DOHH2 (cell line): Measurements from ENCODE around the gene USP13.

ENCODE experiments used
- H3F3A ChIP-seq: fragments of 200-600 bp; sonication (generic), shearing (Covaris generic); 2 replicates; pipeline ENCODE4 v1.6.0; 2016; ENCODE audit warnings: antibody characterized with exemption, mild to moderate bottlenecking; ENCODE audit not compliant: control insufficient read depth, insufficient read depth
- H3K27ac ChIP-seq: fragments of 200-600 bp; sonication (generic); 2 replicates; pipeline ENCODE4 v1.5.1; 2014; ENCODE audit warnings: low read depth, mild to moderate bottlenecking, low read length, moderate library complexity
- H3K27me3 ChIP-seq: fragments of 200-600 bp; sonication (generic); 2 replicates; pipeline ENCODE4 v1.6.1; 2014; ENCODE audit warnings: mild to moderate bottlenecking, low read length, mixed read lengths; ENCODE audit not compliant: control insufficient read depth
- H3K36me3 ChIP-seq: fragments of 200-600 bp; sonication (generic); 2 replicates; pipeline ENCODE4 v1.6.1; 2014; ENCODE audit warnings: mild to moderate bottlenecking, low read length, moderate library complexity, mixed read lengths; ENCODE audit not compliant: control insufficient read depth
- H3K4me1 ChIP-seq: fragments of 200-600 bp; sonication (generic); 2 replicates; pipeline ENCODE4 v1.6.1; 2014; ENCODE audit warnings: mild to moderate bottlenecking, low read length, mixed read lengths; ENCODE audit not compliant: control insufficient read depth
- H3K4me2 ChIP-seq: fragments of 200-600 bp; sonication (generic); 2 replicates; pipeline ENCODE4 v1.6.0; 2014; ENCODE audit warnings: mild to moderate bottlenecking, low read length, moderate library complexity
- H3K4me3 ChIP-seq: fragments of 200-600 bp; sonication (generic); 2 replicates; pipeline ENCODE4 v1.5.1; 2014; ENCODE audit warnings: mild to moderate bottlenecking, low read length, mixed read lengths
- H3K79me2 ChIP-seq: fragments of 200-600 bp; sonication (generic); 2 replicates; pipeline ENCODE4 v1.6.1; 2014; ENCODE audit warnings: mild to moderate bottlenecking, low read length, mixed read lengths; ENCODE audit not compliant: control insufficient read depth
- H3K9me2 ChIP-seq: fragments of 200-600 bp; sonication (generic); replicated peaks from 2 replicates; pipeline ENCODE4 v1.6.1; 2014; ENCODE audit warnings: mild to moderate bottlenecking, low read length, mixed read lengths; ENCODE audit not compliant: control insufficient read depth
- H3K9me3 ChIP-seq: fragments of 200-600 bp; sonication (generic); 2 replicates; pipeline ENCODE4 v1.6.1; 2014; ENCODE audit warnings: antibody characterized with exemption, low read length, mixed read lengths; ENCODE audit not compliant: control insufficient read depth, insufficient read depth
- H4K20me1 ChIP-seq: fragments of 200-600 bp; sonication (generic); 2 replicates; pipeline ENCODE4 v1.6.0; 2014; ENCODE audit warnings: low read depth, mild to moderate bottlenecking, antibody characterized with exemption, low read length, moderate library complexity; ENCODE audit not compliant: control insufficient read depth, insufficient read depth
- EZH2phosphoT487 ChIP-seq: fragments of 200-600 bp; sonication (generic); IDR thresholded peaks from 2 replicates; pipeline ENCODE4 v1.6.1; 2017; ENCODE audit warnings: borderline replicate concordance, mild to moderate bottlenecking, antibody characterized with exemption, low read length, moderate library complexity, mixed read lengths
- TF ChIP-seq, protein P1 (sequence below): fragments of 200-600 bp; sonication (generic); IDR thresholded peaks from one replicate; pipeline ENCODE4 v1.5.1; 2014; ENCODE audit warnings: antibody characterized with exemption, mild to moderate bottlenecking, low read depth, low read length; ENCODE audit not compliant: poor library complexity, severe bottlenecking

Gene USP13

DNA sequence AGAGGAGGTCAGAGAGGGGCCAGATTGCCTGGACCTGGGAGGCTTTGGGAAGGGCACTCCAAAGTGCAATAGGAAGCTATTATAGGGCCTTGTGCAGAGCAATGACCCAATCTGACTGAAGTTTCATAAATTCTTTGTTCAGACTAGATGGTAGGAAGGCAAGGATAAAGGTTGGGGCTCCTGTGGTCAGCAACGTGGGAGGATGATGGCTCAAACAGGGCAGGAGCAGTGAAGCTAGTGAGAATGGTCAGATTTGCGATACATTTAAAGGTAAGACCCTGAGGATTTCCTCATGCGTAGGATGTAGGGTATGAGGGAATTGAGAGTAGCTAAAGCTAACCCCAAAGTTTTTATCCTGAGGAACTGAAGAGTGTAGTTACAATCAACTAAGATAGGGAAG, 139.0 kb downstream of the USP13 start:
- TF ChIP-seq, protein P1, sequence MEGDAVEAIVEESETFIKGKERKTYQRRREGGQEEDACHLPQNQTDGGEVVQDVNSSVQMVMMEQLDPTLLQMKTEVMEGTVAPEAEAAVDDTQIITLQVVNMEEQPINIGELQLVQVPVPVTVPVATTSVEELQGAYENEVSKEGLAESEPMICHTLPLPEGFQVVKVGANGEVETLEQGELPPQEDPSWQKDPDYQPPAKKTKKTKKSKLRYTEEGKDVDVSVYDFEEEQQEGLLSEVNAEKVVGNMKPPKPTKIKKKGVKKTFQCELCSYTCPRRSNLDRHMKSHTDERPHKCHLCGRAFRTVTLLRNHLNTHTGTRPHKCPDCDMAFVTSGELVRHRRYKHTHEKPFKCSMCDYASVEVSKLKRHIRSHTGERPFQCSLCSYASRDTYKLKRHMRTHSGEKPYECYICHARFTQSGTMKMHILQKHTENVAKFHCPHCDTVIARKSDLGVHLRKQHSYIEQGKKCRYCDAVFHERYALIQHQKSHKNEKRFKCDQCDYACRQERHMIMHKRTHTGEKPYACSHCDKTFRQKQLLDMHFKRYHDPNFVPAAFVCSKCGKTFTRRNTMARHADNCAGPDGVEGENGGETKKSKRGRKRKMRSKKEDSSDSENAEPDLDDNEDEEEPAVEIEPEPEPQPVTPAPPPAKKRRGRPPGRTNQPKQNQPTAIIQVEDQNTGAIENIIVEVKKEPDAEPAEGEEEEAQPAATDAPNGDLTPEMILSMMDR, result no peak
- TF ChIP-seq EZH2phosphoT487, result no peak
- H3K79me2 ChIP-seq, result no peaks in the 10 kb centered on the region
- no peaks in the 10 kb centered on the region for H3K9me2 ChIP-seq
- no peaks in the 10 kb centered on the region for H3K36me3 ChIP-seq
- no peaks in the 10 kb centered on the region for H3K4me1 ChIP-seq
- H3K27ac ChIP-seq, result no peak overlapping the region
- no peaks in the 10 kb centered on the region for H3K9me3 ChIP-seq
- H3K4me3 ChIP-seq, result no peak overlapping the region
- H3F3A ChIP-seq, result no peaks in the 10 kb centered on the region
- no peak overlapping the region for H3K4me2 ChIP-seq
- H3K27me3 ChIP-seq, result no peaks in the 10 kb centered on the region
- no peaks in the 10 kb centered on the region for H4K20me1 ChIP-seq

DNA sequence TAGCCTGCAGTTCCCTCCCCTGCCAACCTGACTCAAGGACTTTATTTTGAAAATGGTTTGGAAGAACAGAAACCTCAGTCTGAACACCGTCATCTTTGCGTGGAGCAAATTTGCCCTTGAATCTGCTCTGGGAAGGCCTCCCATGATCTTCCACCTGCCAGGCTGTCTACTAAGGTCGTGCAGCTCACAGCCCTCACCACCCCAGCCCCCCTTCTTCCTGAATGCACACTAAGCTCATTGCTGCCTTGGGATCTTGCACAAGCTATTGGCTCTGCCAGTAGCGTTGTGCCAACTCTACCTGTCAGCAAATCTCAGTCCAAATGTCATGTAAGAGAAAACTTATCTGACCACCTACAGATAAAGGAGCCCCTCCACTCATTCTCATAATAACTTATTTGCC, 141.5 kb downstream of the USP13 start:
- no peak overlapping the region for H3K4me3 ChIP-seq
- no peaks in the 10 kb centered on the region for H4K20me1 ChIP-seq
- no peaks in the 10 kb centered on the region for H3K9me3 ChIP-seq
- H3K27me3 ChIP-seq, result no peaks in the 10 kb centered on the region
- H3K9me2 ChIP-seq, result no peaks in the 10 kb centered on the region
- no peak overlapping the region for H3K27ac ChIP-seq
- no peaks in the 10 kb centered on the region for H3K36me3 ChIP-seq
- H3F3A ChIP-seq, result no peaks in the 10 kb centered on the region
- H3K4me2 ChIP-seq, result no peak overlapping the region
- no peaks in the 10 kb centered on the region for H3K79me2 ChIP-seq
- TF ChIP-seq, protein P1, result no peak
- H3K4me1 ChIP-seq, result no peaks in the 10 kb centered on the region

DNA sequence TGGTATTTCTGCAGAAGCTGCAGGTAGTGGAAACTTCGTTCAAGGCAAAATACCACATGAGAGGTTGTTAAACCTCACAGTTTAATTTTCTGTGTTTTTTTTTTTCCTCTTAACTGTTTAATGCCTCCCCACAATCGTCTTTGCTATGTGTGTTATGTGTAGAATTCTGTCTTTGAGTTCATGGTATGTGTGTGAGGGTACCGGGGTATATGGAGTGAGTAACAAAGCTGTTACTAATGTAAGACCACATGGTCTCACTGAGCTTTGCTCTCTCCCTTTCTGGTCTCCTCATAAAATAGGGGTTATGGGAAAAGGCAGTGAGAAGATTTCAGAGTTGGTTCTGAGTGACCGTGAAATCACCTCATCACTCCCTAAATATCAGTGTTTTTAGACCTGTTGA, 143.6 kb downstream of the USP13 start:
- Histone ChIP-seq H3K36me3 (no peaks in the 10 kb centered on the region), H4K20me1 (no peaks in the 10 kb centered on the region), H3K4me3 (no peak overlapping the region), H3K9me2 (no peaks in the 10 kb centered on the region), H3K4me1 (no peaks in the 10 kb centered on the region), H3K4me2 (no peak overlapping the region), H3F3A (no peaks in the 10 kb centered on the region), H3K79me2 (no peaks in the 10 kb centered on the region), H3K27ac (no peak overlapping the region), H3K9me3 (no peaks in the 10 kb centered on the region), H3K27me3 (no peaks in the 10 kb centered on the region)
- TF ChIP-seq EZH2phosphoT487, result no peak
- TF ChIP-seq, protein P1, result no peak

DNA sequence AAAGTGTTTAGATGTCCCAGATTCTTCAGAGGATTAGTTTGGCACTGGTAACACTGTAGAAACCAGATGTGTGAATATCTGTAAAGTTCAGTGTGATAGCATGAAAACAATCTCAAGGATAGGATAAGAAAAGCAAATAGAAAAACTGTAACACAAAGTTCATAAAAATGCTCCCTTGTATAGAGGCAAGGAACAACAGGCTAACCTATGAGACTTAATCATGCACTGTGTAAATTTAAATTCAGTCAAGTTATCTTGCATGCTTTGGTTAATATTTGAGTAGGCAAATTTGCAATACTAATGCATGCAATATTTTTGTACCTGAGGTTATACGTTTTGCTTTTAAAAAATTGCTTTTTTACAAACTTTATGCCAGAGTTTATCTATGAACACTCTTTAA, 144.4 kb downstream of the USP13 start:
- Histone ChIP-seq H3K9me2 (no peaks in the 10 kb centered on the region), H4K20me1 (no peaks in the 10 kb centered on the region), H3K79me2 (no peaks in the 10 kb centered on the region), H3K9me3 (no peaks in the 10 kb centered on the region), H3K27me3 (no peaks in the 10 kb centered on the region), H3K4me1 (no peaks in the 10 kb centered on the region), H3K4me2 (no peak overlapping the region), H3K4me3 (no peak overlapping the region), H3K36me3 (no peaks in the 10 kb centered on the region), H3F3A (no peaks in the 10 kb centered on the region), H3K27ac (no peak overlapping the region)
- no peak for TF ChIP-seq EZH2phosphoT487
- TF ChIP-seq, protein P1, result no peak
